H1 (cell line): Measurements from ENCODE around the gene CPED1. TPM values are rescaled to one million over a fixed set of nuclear protein-coding genes. Genes with fewer than 3 reads are reported as not detected.

Source experiments
- CTCF ChIA-PET: fragments of 300-600 bp; sonication (Branson Sonifier 250); formaldehyde crosslinking; loops from one replicate; lab custom pipeline; 2021; ENCODE audit not compliant: partially characterized antibody; lab: Charles Lee
- POLR2A ChIA-PET: fragments of 300-600 bp; sonication (Branson Sonifier 250); formaldehyde crosslinking; loops from one replicate; lab custom pipeline; 2021; ENCODE audit warnings: inconsistent platforms; ENCODE audit not compliant: partially characterized antibody; lab: Charles Lee
- DNase-seq, 2 experiments: peaks; one replicate each; pipeline versions ENCODE4 v3.0.0 to v3.0.0-alpha.2; 2010 to 2022; ENCODE audit warnings: low spot score in 2 of 2, low read depth in 1 of 2, mixed read lengths in 1 of 2
- FAIRE-seq: peaks from 2 replicates; lab custom pipeline; 2011; peaks lifted over from hg19 to GRCh38; lab: Jason Lieb, UNC
- H2AFZ ChIP-seq: 2 replicates; pipeline ENCODE4 v1.8.1; 2012; ENCODE audit warnings: low read length, inconsistent platforms
- H2AK5ac ChIP-seq: 2 replicates; pipeline ENCODE4 v1.6.1; 2013; ENCODE audit warnings: low read depth, low read length
- H2BK120ac ChIP-seq: replicated peaks from 2 replicates; pipeline ENCODE3; 2013; ENCODE audit warnings: low read depth, low read length, inconsistent platforms
- H2BK12ac ChIP-seq: 2 replicates; pipeline ENCODE4 v1.6.1; 2013; ENCODE audit warnings: low read depth, low read length
- H2BK15ac ChIP-seq: 2 replicates; pipeline ENCODE4 v1.6.1; 2013; ENCODE audit warnings: low read length
- H2BK20ac ChIP-seq: 2 replicates; pipeline ENCODE4 v1.6.1; 2013; ENCODE audit warnings: low read length
- H2BK5ac ChIP-seq: 2 replicates; pipeline ENCODE4 v1.6.1; 2013; ENCODE audit warnings: low read depth, low read length
- H3K14ac ChIP-seq: 2 replicates; pipeline ENCODE4 v1.6.1; 2013; ENCODE audit warnings: inconsistent platforms; ENCODE audit not compliant: insufficient read length
- H3K18ac ChIP-seq: 2 replicates; pipeline ENCODE4 v1.6.1; 2013; ENCODE audit warnings: low read length; ENCODE audit errors: extremely low read depth
- H3K23ac ChIP-seq: 2 replicates; pipeline ENCODE4 v1.6.1; 2013; ENCODE audit warnings: inconsistent platforms; ENCODE audit not compliant: insufficient read length
- H3K23me2 ChIP-seq: 2 replicates; pipeline ENCODE4 v1.6.1; 2013; ENCODE audit warnings: low read depth, low read length
- H3K27ac ChIP-seq: 2 replicates; pipeline ENCODE4 v1.6.1; 2011; ENCODE audit warnings: low read depth, low read length, inconsistent platforms
- H3K27me3 ChIP-seq, 4 experiments: replicated peaks in 1 of 4; 1 replicate in 1 of 4; 2 replicates in 3 of 4; pipeline versions ENCODE4 v1.6.1 to v1.8.1; 2011 to 2013; ENCODE audit warnings: low read length in 3 of 4, mild to moderate bottlenecking in 3 of 4, inconsistent platforms in 2 of 4, mixed read lengths in 2 of 4, moderate library complexity in 1 of 4; ENCODE audit not compliant: control insufficient read depth in 3 of 4, insufficient read depth in 3 of 4; ENCODE audit errors: extremely low read depth in 1 of 4
- H3K36me3 ChIP-seq, 4 experiments: 2 replicates each; pipeline versions ENCODE4 v1.6.1 to v1.8.1; 2011 to 2013; ENCODE audit warnings: mild to moderate bottlenecking in 4 of 4, low read length in 3 of 4, moderate library complexity in 2 of 4, control low read depth in 1 of 4, inconsistent platforms in 1 of 4; ENCODE audit not compliant: insufficient read depth in 4 of 4, control insufficient read depth in 2 of 4
- H3K4ac ChIP-seq: replicated peaks from 2 replicates; pipeline ENCODE3; 2013; ENCODE audit warnings: low read length, low read depth, mixed read lengths, inconsistent platforms; ENCODE audit not compliant: insufficient read length
- H3K4me1 ChIP-seq, 4 experiments: replicated peaks in 1 of 4; 1 replicate in 1 of 4; 2 replicates in 3 of 4; pipeline versions ENCODE4 v1.6.1 to v1.8.1; 2011 to 2013; ENCODE audit warnings: low read length in 3 of 4, inconsistent platforms in 2 of 4, mixed read lengths in 1 of 4; ENCODE audit not compliant: insufficient read depth in 4 of 4, control insufficient read depth in 3 of 4
- H3K4me2 ChIP-seq, 2 experiments: 2 replicates each; pipeline versions ENCODE4 v1.6.1 to v1.8.1; 2011 to 2013; ENCODE audit warnings: low read depth in 2 of 2, low read length in 2 of 2, control low read depth in 1 of 2, inconsistent platforms in 1 of 2, mild to moderate bottlenecking in 1 of 2; ENCODE audit not compliant: insufficient read depth in 1 of 2
- H3K4me3 ChIP-seq, 4 experiments: fragments of 200-600, 300-600 bp in 1 of 4; sonication (generic), shearing (Covaris generic), sonication (Bioruptor Twin) in 1 of 4; 2 replicates each; pipeline versions ENCODE4 v1.5.1 to v1.8.1; 2011 to 2016; ENCODE audit warnings: low read length in 4 of 4, low read depth in 3 of 4, control low read depth in 2 of 4, inconsistent platforms in 2 of 4, mild to moderate bottlenecking in 2 of 4, mixed read lengths in 1 of 4, moderate library complexity in 1 of 4; ENCODE audit not compliant: insufficient read depth in 2 of 4; ENCODE audit errors: extremely low read depth in 1 of 4
- H3K56ac ChIP-seq: replicated peaks from 2 replicates; pipeline ENCODE3; 2013; ENCODE audit warnings: low read depth, mild to moderate bottlenecking, mixed read lengths, low read length, inconsistent platforms; ENCODE audit not compliant: insufficient read length
- H3K79me1 ChIP-seq: 2 replicates; pipeline ENCODE4 v1.6.1; 2013; ENCODE audit warnings: low read depth, low read length, control low read depth
- H3K79me2 ChIP-seq, 2 experiments: 2 replicates each; pipeline versions ENCODE4 v1.6.1 to v1.8.1; 2012 to 2013; ENCODE audit warnings: low read length in 2 of 2, mild to moderate bottlenecking in 2 of 2, inconsistent platforms in 1 of 2; ENCODE audit not compliant: insufficient read depth in 2 of 2, control insufficient read depth in 1 of 2
- H3K9ac ChIP-seq, 4 experiments: replicated peaks in 1 of 4; 1 replicate in 1 of 4; 2 replicates in 3 of 4; pipeline versions ENCODE4 v1.6.1 to v1.8.1; 2011 to 2013; ENCODE audit warnings: low read depth in 3 of 4, low read length in 3 of 4, control low read depth in 2 of 4, mild to moderate bottlenecking in 2 of 4, moderate library complexity in 2 of 4, inconsistent platforms in 1 of 4; ENCODE audit errors: extremely low read depth in 1 of 4
- H3K9me3 ChIP-seq, 2 experiments: 2 replicates each; pipeline versions ENCODE4 v1.6.1 to v1.8.1; 2012 to 2013; ENCODE audit warnings: mild to moderate bottlenecking in 2 of 2, moderate library complexity in 2 of 2, control low read depth in 1 of 2, inconsistent platforms in 1 of 2, low read depth in 1 of 2, low read length in 1 of 2, mixed read lengths in 1 of 2; ENCODE audit not compliant: insufficient read depth in 2 of 2
- H4K20me1 ChIP-seq, 2 experiments: replicated peaks in 1 of 2; 2 replicates each; pipeline versions ENCODE3 to v1.8.1; 2011 to 2013; ENCODE audit warnings: inconsistent platforms in 2 of 2, low read length in 2 of 2, mild to moderate bottlenecking in 1 of 2; ENCODE audit not compliant: insufficient read depth in 2 of 2, control insufficient read depth in 1 of 2
- H4K5ac ChIP-seq: 2 replicates; pipeline ENCODE4 v1.6.1; 2013; ENCODE audit warnings: low read length, low read depth, mixed read lengths, inconsistent platforms; ENCODE audit not compliant: insufficient read length
- H4K8ac ChIP-seq: 2 replicates; pipeline ENCODE4 v1.8.0; 2013; ENCODE audit warnings: mild to moderate bottlenecking, moderate library complexity, low read length, inconsistent platforms; ENCODE audit not compliant: insufficient read depth; ENCODE audit errors: extremely low read depth
- H4K91ac ChIP-seq: replicated peaks from 2 replicates; pipeline ENCODE3; 2013; ENCODE audit warnings: low read length, mixed read lengths, inconsistent platforms; ENCODE audit not compliant: insufficient read length
- CEBPB ChIP-seq: IDR thresholded peaks from 2 replicates; pipeline ENCODE4 v1.6.1; 2012; ENCODE audit warnings: low read depth, low read length
- SP1 ChIP-seq: IDR thresholded peaks from 2 replicates; pipeline ENCODE4 v1.6.1; 2011; ENCODE audit warnings: low read depth, low read length
- WGBS, 2 experiments: shearing (Covaris generic) in 1 of 2; methylation state at CpG; one replicate each; pipeline versions ENCODE4 v1.1.6 to v1.1.7; 2013 to 2015; ENCODE audit warnings: low lambda C conversion rate in 2 of 2, mixed read lengths in 2 of 2, inconsistent platforms in 1 of 2, low coverage in 1 of 2, missing lambda C conversion rate in 1 of 2; ENCODE audit not compliant: insufficient replicate concordance in 2 of 2, insufficient coverage in 1 of 2, insufficient read length in 1 of 2; ENCODE audit errors: extremely low coverage in 1 of 2, missing lambda C conversion rate in 1 of 2; 5-methylcytosine and 5-hydroxymethylcytosine counted together
- polyA plus RNA-seq, 7 experiments: library from polyadenylated mRNA; depleted of rRNA in 3 of 7; stranded (reverse) in 5 of 7; unstranded in 2 of 7; fragments of >200 nt in 5 of 7; fragments of 200-250 nt in 2 of 7; gene quantifications; 1 replicate in 5 of 7; 2 replicates in 1 of 7; 4 replicates in 1 of 7; pipeline versions ENCODE4 v1.2.1 to v1.2.3, GENCODE V29; 2011 to 2013; ENCODE audit warnings: missing spikeins in 2 of 7, mixed read lengths in 2 of 7
- total RNA-seq: library from RNA; stranded (reverse); fragmentation: NEBNext Ultra II Directional; extraction: Animal tissue kit (Norgen Biotek cat#: 25700); gene quantifications from 2 replicates; pipeline ENCODE4 v1.2.1, GENCODE V29; 2021

The CPED1 gene
- total and polyA plus RNA-seq, 2 of the 8 experiments (the other 6 are each of a cell fraction or from before 2014, with no cell fraction given): 0.08 to 0.39 TPM

- no peak for DNase-seq
- peaks cover 1 to 24% (median 14%) of the 10 kb centered on the region in 4 experiments; a peak in 6 of 7 replicates for H3K27me3 ChIP-seq
- H4K8ac ChIP-seq: no peak overlapping the region
- POLR2A ChIA-PET: no interaction called here
- H3K18ac ChIP-seq: no peak overlapping the region
- H3K27ac ChIP-seq: no peak overlapping the region
- H3K9me3 ChIP-seq: no peaks in the 10 kb centered on the region
- H3K4me3 ChIP-seq: no peak overlapping the region
- no peaks in the 10 kb centered on the region for H3K79me2 ChIP-seq
- H2BK12ac ChIP-seq: no peak overlapping the region
- H2BK120ac ChIP-seq: no peak overlapping the region
- H3K14ac ChIP-seq: no peak overlapping the region
- no peak overlapping the region for H3K4me2 ChIP-seq
- H3K36me3 ChIP-seq: no peaks in the 10 kb centered on the region
- CTCF ChIA-PET: no interaction called here
- TF ChIP-seq SP1 (no peak), CEBPB (no peak)
- TF ChIP-seq, all 59 proteins: peak for 0
- no peak for FAIRE-seq
- Histone ChIP-seq H3K23ac (no peak overlapping the region), H3K23me2 (peaks cover 10% of the 10 kb centered on the region), H3K4me1 (peaks cover 0 to 3% (median under 1%) of the 10 kb centered on the region in 4 experiments; a peak in 2 of 7 replicates), H2BK20ac (no peak overlapping the region), H2BK5ac (no peak overlapping the region), H3K79me1 (no peaks in the 10 kb centered on the region), H4K5ac (no peak overlapping the region), H4K91ac (no peak overlapping the region), H2BK15ac (no peak overlapping the region), H3K9ac (no peak overlapping the region), H2AFZ (no peak overlapping the region), H3K56ac (no peak overlapping the region), H3K4ac (no peak overlapping the region), H4K20me1 (no peaks in the 10 kb centered on the region), H2AK5ac (no peak overlapping the region)
- 88% methylated on average over 4 of the region's 4 CpGs; no CpG with 5 or more reads in 1 of the 2 experiments for WGBS, 2 experiments
These were observed 345.9 kb downstream of the CPED1 start for GRCh38 chr7:121334376-121334775.
